GM19328 (cell line): Measurements from ENCODE around the gene CHST11.

Source experiments
- ATAC-seq: cut with Tn5 transposase; IDR thresholded peaks from one replicate; pipeline ENCODE4 v1.9.1; 2021; ENCODE audit warnings: mild to moderate bottlenecking, moderate library complexity; ENCODE audit not compliant: unreplicated experiment

CHST11 gene

GRCh38 chr12:104648756-104649155, 192.0 kb downstream of the CHST11 start:
- no peak for ATAC-seq

GRCh38 chr12:104649217-104649824, 192.6 kb downstream of the CHST11 start:
- no peak for ATAC-seq

- no peak for ATAC-seq
Observed at GRCh38 chr12:104649921-104650320, 193.2 kb downstream of the CHST11 start.

- no peak for ATAC-seq
Observed at GRCh38 chr12:104650541-104650940, 193.8 kb downstream of the CHST11 start.

GRCh38 chr12:104651811-104652210, 195.1 kb downstream of the CHST11 start:
- no peak for ATAC-seq

GRCh38 chr12:104652358-104652757, 195.6 kb downstream of the CHST11 start:
- no peak for ATAC-seq

- ATAC-seq: no peak
Observed at GRCh38 chr12:104652910-104653309, 196.2 kb downstream of the CHST11 start.

GRCh38 chr12:104653730-104654664, 197.2 kb downstream of the CHST11 start:
- ATAC-seq: no peak

- ATAC-seq: no peak
Observed at GRCh38 chr12:104654665-104655609, 198.2 kb downstream of the CHST11 start.

GRCh38 chr12:104656383-104656782, 199.6 kb downstream of the CHST11 start:
- ATAC-seq: no peak

- ATAC-seq: no peak
Observed at GRCh38 chr12:104656921-104657320, 200.2 kb downstream of the CHST11 start.

GRCh38 chr12:104657726-104658484, 201.2 kb downstream of the CHST11 start:
- ATAC-seq: no peak

GRCh38 chr12:104659058-104659457, 202.3 kb downstream of the CHST11 start:
- no peak for ATAC-seq

- ATAC-seq: no peak
Observed at GRCh38 chr12:104662203-104662602, 205.5 kb downstream of the CHST11 start.

GRCh38 chr12:104662908-104663307, 206.2 kb downstream of the CHST11 start:
- ATAC-seq: no peak

- no peak for ATAC-seq
Observed at GRCh38 chr12:104664351-104664750, 207.6 kb downstream of the CHST11 start.

GRCh38 chr12:104665296-104665695, 208.5 kb downstream of the CHST11 start:
- ATAC-seq: no peak

GRCh38 chr12:104667139-104667538, 210.4 kb downstream of the CHST11 start:
- ATAC-seq: no peak

- no peak for ATAC-seq
Observed at GRCh38 chr12:104668274-104668718, 211.5 kb downstream of the CHST11 start.

- ATAC-seq: no peak
Observed at GRCh38 chr12:104669089-104669721, 212.5 kb downstream of the CHST11 start.
